D721Med (cell line): ENCODE measurements around the gene RREB1.
A peak's percentile ranks its signal among the peaks of the same experiment; 100 is the strongest.
"Not testable (repeated sequence)": the region's sequence is repeated elsewhere in the genome, so short reads cannot be mapped to it uniquely, and the experiment has no call there.

Experiments used
- DNase-seq: peaks from one replicate; pipeline ENCODE4 v3.0.0; 2011; ENCODE audit warnings: low spot score; ENCODE audit not compliant: insufficient read length
- FAIRE-seq: peaks from 2 replicates; lab custom pipeline; 2011; peaks lifted over from hg19 to GRCh38; lab: Jason Lieb, UNC
- CTCF ChIP-seq: IDR thresholded peaks from 2 replicates; pipeline ENCODE4 v1.5.1; 2012; ENCODE audit warnings: mild to moderate bottlenecking, control low read depth; ENCODE audit not compliant: insufficient read depth; ENCODE audit errors: missing control alignments

Gene RREB1

GRCh38 chr6:7258231-7258763, 150.5 kb downstream of the RREB1 start:
- FAIRE-seq (no peak), DNase-seq (no peak)
- no peak for TF ChIP-seq CTCF

- FAIRE-seq, result no peak
- TF ChIP-seq CTCF, result no peak
- no peak for DNase-seq
Measured at GRCh38 chr6:7260291-7261031, 152.7 kb downstream of the RREB1 start.

- FAIRE-seq (no peak), DNase-seq (peak; percentile 77)
- no peak for TF ChIP-seq CTCF
Measured at GRCh38 chr6:7261032-7261841, 153.5 kb downstream of the RREB1 start.

GRCh38 chr6:7261852-7262461, 154.2 kb downstream of the RREB1 start:
- DNase-seq, result no peak
- TF ChIP-seq CTCF, result no peak
- no peak for FAIRE-seq

GRCh38 chr6:7262746-7263518, 155.2 kb downstream of the RREB1 start:
- FAIRE-seq, result no peak
- DNase-seq, result no peak
- TF ChIP-seq CTCF, result no peak

GRCh38 chr6:7263519-7263805, 155.7 kb downstream of the RREB1 start:
- not testable (repeated sequence) for DNase-seq, FAIRE-seq

GRCh38 chr6:7264041-7264440, 156.3 kb downstream of the RREB1 start:
- TF ChIP-seq CTCF, result no peak
- FAIRE-seq, result no peak
- no peak for DNase-seq
